Prostate gland (tissue), 2 donors: Measurements from ENCODE around the gene USP10. TPM values are rescaled to one million over a fixed set of nuclear protein-coding genes. Genes with fewer than 3 reads are reported as not detected.

Source experiments
- DNase-seq: peaks from one replicate; pipeline ENCODE4 v3.0.0-alpha.2; 2019; ENCODE audit warnings: low spot score
- H3K27ac ChIP-seq, 2 donors: fragments of 200-600 bp; sonication (generic); 2 replicates each; pipeline ENCODE4 v1.5.1; 2017 to 2019
- H3K27me3 ChIP-seq: fragments of 200-600 bp; sonication (generic); replicated peaks from 2 replicates; pipeline ENCODE4 v1.5.1; 2019; ENCODE audit not compliant: insufficient read depth
- H3K36me3 ChIP-seq, 2 donors: fragments of 200-600 bp; sonication (generic); 1 replicate in 1 of 2; 2 replicates in 1 of 2; pipeline versions ENCODE4 v1.5.1 to v1.8.1; 2017 to 2019
- H3K4me1 ChIP-seq: fragments of 200-600 bp; sonication (generic); replicated peaks from 2 replicates; pipeline ENCODE4 v1.5.1; 2019
- H3K4me3 ChIP-seq, 2 donors: fragments of 200-600 bp; sonication (generic); 2 replicates each; pipeline ENCODE4 v1.5.1; 2017 to 2019
- H3K9me3 ChIP-seq: fragments of 200-600 bp; sonication (generic); 2 replicates; pipeline ENCODE4 v1.5.1; 2017
- CTCF ChIP-seq, 4 experiments: fragments of 200-600 bp in 2 of 4; fragments of 450-650 bp in 2 of 4; sonication (generic) in 2 of 4; IDR thresholded peaks; 1 replicate in 3 of 4; 2 replicates in 1 of 4; pipeline ENCODE4 v1.5.1; 2016 to 2019; ENCODE audit warnings: antibody characterized with exemption in 4 of 4, mild to moderate bottlenecking in 2 of 4, moderate library complexity in 2 of 4
- POLR2A ChIP-seq: fragments of 450-650 bp; IDR thresholded peaks from one replicate; pipeline ENCODE4 v1.6.1; 2016; ENCODE audit warnings: antibody characterized with exemption, mild to moderate bottlenecking
- POLR2AphosphoS5 ChIP-seq: sonication (generic); formaldehyde crosslinking; IDR thresholded peaks from one replicate; pipeline ENCODE4 v1.6.1; 2017; ENCODE audit warnings: antibody characterized with exemption
- WGBS: methylation state at CpG from one replicate; pipeline ENCODE4 v1.1.5; 2018; 5-methylcytosine and 5-hydroxymethylcytosine counted together
- intact Hi-C: fragments of 100-400 bp; cut with DNase I; formaldehyde crosslinking; loops from one replicate; pipeline ENCODE4 v1.14.2; 2022
- total RNA-seq, 2 donors: library from RNA; depleted of rRNA; stranded (reverse); fragments of >200 nt; gene quantifications; one replicate each; pipeline ENCODE4 v1.1.0, GENCODE V29; 2016

USP10 gene
- total RNA-seq, 2 donors from 2014 or later, result 57.4 to 95.7 TPM

- DNase-seq, result no peak
- WGBS, result 74% methylated on average over 8 of the region's 8 CpGs
- no peak for TF ChIP-seq POLR2A
- no peak for TF ChIP-seq POLR2AphosphoS5
- no peak for TF ChIP-seq CTCF (IDR thresholded peaks at IDR 0.05)
- Histone ChIP-seq H3K9me3 (no peaks in the 10 kb centered on the region), H3K27ac (no peak overlapping the region), H3K27me3 (no peaks in the 10 kb centered on the region), H3K4me3 (no peak overlapping the region), H3K36me3 (no peaks in the 10 kb centered on the region), H3K4me1 (no peaks in the 10 kb centered on the region)
- intact Hi-C loops, result no loop called here
Observed at GRCh38 chr16:84800158-84800978, 100.6 kb downstream of the USP10 start.

GRCh38 chr16:84803146-84803545 is 103.3 kb downstream of the USP10 start:
- intact Hi-C loops, result no loop called here
- no peak for DNase-seq
- H3K27me3 ChIP-seq, result no peaks in the 10 kb centered on the region

GRCh38 chr16:84804326-84804725 is 104.5 kb downstream of the USP10 start:
- WGBS, result 93% methylated on average over 10 of the region's 10 CpGs
- H3K27ac ChIP-seq, result no peak overlapping the region
- no peak for DNase-seq
- no peaks in the 10 kb centered on the region for H3K27me3 ChIP-seq
- TF ChIP-seq CTCF (IDR thresholded peaks at IDR 0.05), result no peak
- TF ChIP-seq POLR2AphosphoS5, result no peak
- TF ChIP-seq POLR2A, result no peak
- no peaks in the 10 kb centered on the region for H3K36me3 ChIP-seq
- intact Hi-C loops, result no loop called here
- H3K9me3 ChIP-seq, result no peaks in the 10 kb centered on the region
- H3K4me1 ChIP-seq, result no peaks in the 10 kb centered on the region
- no peak overlapping the region for H3K4me3 ChIP-seq

More at GRCh38 chr16:84803146-84803545, 103.3 kb downstream of the USP10 start:
- Histone ChIP-seq H3K4me1 (no peaks in the 10 kb centered on the region), H3K27ac (no peak overlapping the region), H3K36me3 (no peaks in the 10 kb centered on the region), H3K9me3 (no peaks in the 10 kb centered on the region), H3K4me3 (no peak overlapping the region)
- 84% methylated on average over 9 of the region's 9 CpGs for WGBS
- TF ChIP-seq CTCF (IDR thresholded peaks at IDR 0.05), result no peak
- TF ChIP-seq POLR2AphosphoS5, result no peak
- TF ChIP-seq POLR2A, result no peak

GRCh38 chr16:84806256-84806889 is 106.6 kb downstream of the USP10 start:
- Histone ChIP-seq H3K27ac (no peak overlapping the region), H3K4me3 (no peak overlapping the region), H3K9me3 (no peaks in the 10 kb centered on the region), H3K27me3 (no peaks in the 10 kb centered on the region), H3K36me3 (no peaks in the 10 kb centered on the region), H3K4me1 (no peaks in the 10 kb centered on the region)
- TF ChIP-seq POLR2A (no peak), POLR2AphosphoS5 (no peak), CTCF (IDR thresholded peaks at IDR 0.05) (no peak)
- WGBS, result 55% methylated on average over 26 of the region's 26 CpGs
- DNase-seq, result no peak
- intact Hi-C loops, result no loop called here

- no peaks in the 10 kb centered on the region for H3K27me3 ChIP-seq
- no peak for DNase-seq
- no peaks in the 10 kb centered on the region for H3K9me3 ChIP-seq
- TF ChIP-seq CTCF (IDR thresholded peaks at IDR 0.05), result no peak
- TF ChIP-seq POLR2AphosphoS5, result no peak
- TF ChIP-seq POLR2A, result no peak
- no peak overlapping the region for H3K4me3 ChIP-seq
- no peaks in the 10 kb centered on the region for H3K4me1 ChIP-seq
- intact Hi-C loops, result no loop called here
- no peaks in the 10 kb centered on the region for H3K36me3 ChIP-seq
- WGBS, result 85% methylated on average over 10 of the region's 10 CpGs
- no peak overlapping the region for H3K27ac ChIP-seq
Observed at GRCh38 chr16:84806890-84807258, 107.1 kb downstream of the USP10 start.
